Purkinje cell (primary cell): ENCODE data around the gene PLD2. TPM values are rescaled to one million over a fixed set of nuclear protein-coding genes. Genes with fewer than 3 reads are reported as not detected.

Experiments used
- polyA plus RNA-seq: library from polyadenylated mRNA; unstranded; fragments of >200 nt; fragmentation: Nextera tagmentation; gene quantifications from 2 replicates; pipeline ENCODE4 v1.2.1, GENCODE V29; 2014

The PLD2 gene
- polyA plus RNA-seq, result 1.2 and 1.6 TPM in 2 replicates

GRCh38 chr17:4806777-4807604, at the start of gene PLD2:
PLD2 (plus strand) TSS chr17:4807152; CDS start chr17:4807773, 621 bp downstream.

GRCh38 chr17:4771519-4772234, 35.3 kb upstream of the PLD2 start, which contains the start of gene TM4SF5:
TM4SF5 (plus strand) TSS chr17:4771886; CDS start chr17:4771923, 37 bp downstream.

GRCh38 chr17:4786106-4786511, 20.8 kb upstream of the PLD2 start, which contains the start of gene VMO1:
VMO1 (minus strand) TSS chr17:4786364; CDS start chr17:4786352, 12 bp downstream.

GRCh38 chr17:4788807-4789700, 17.9 kb upstream of the PLD2 start, which contains the start of gene GLTPD2:
GLTPD2 (plus strand) TSS chr17:4788964; CDS start chr17:4789012, 48 bp downstream.

DNA sequence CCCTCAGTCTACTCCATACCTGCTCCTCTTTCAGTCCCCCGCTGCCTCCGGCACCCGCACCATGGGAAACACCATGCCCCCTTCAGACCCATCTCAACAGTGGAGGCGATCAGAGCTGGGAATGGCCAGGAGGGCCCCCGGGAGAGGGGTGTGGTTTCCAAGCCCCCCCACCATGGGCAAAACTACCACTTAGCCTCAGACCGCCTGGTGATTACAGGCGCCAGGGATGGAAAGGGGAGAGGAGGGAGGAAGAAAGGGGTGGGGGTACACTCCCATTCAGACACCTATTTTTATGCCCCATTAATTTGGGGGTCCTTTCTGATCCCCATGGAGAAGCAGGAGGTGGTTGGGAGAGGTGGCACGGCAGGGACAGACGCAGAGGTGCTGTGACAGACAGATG, 4.7 kb upstream of the PLD2 start, which contains the start of gene C17orf114:
Gene C17orf114 (minus strand): TSS at position 101 of the 400 bp plus-strand sequence.

GRCh38 chr17:4833178-4833940, 26.4 kb downstream of the PLD2 start, which contains the start of gene MINK1:
MINK1 (plus strand) TSS chr17:4833340; CDS start chr17:4833584, 244 bp downstream.

Other genes with a start within 250 kb of the PLD2 start
- not detected in 2 replicates for gene GGT6, start 246.6 kb upstream of the PLD2 start, polyA plus RNA-seq
- 0.12 TPM in 1 of 2 replicates, not detected in the other for gene SMTNL2, start 222.6 kb upstream of the PLD2 start, polyA plus RNA-seq
- gene ALOX15, start 165.5 kb upstream of the PLD2 start, polyA plus RNA-seq, result not detected in 2 replicates
- 2.6 and 2.9 TPM in 2 replicates for gene PELP1, start 103.0 kb upstream of the PLD2 start, polyA plus RNA-seq
- gene ARRB2, start 96.5 kb upstream of the PLD2 start, polyA plus RNA-seq, result 5.8 and 6.3 TPM in 2 replicates
- 72.1 and 82.0 TPM in 2 replicates for gene MED11, start 75.7 kb upstream of the PLD2 start, polyA plus RNA-seq
- gene ZMYND15, start 67.3 kb upstream of the PLD2 start, polyA plus RNA-seq, result not detected in 2 replicates
- gene CXCL16, start 67.2 kb upstream of the PLD2 start, polyA plus RNA-seq, result 0.25 and 1.1 TPM in 2 replicates
- not detected in 2 replicates for gene TM4SF5, start 35.3 kb upstream of the PLD2 start, polyA plus RNA-seq
- gene VMO1, start 20.8 kb upstream of the PLD2 start, polyA plus RNA-seq, result not detected in 2 replicates
- not detected in 2 replicates for gene GLTPD2, start 18.2 kb upstream of the PLD2 start, polyA plus RNA-seq
- gene PSMB6, start 11.0 kb upstream of the PLD2 start, polyA plus RNA-seq, result 377 and 424 TPM in 2 replicates
- 9.8 and 11.1 TPM in 2 replicates for gene MINK1, start 26.2 kb downstream of the PLD2 start, polyA plus RNA-seq
- gene C17orf107, start 92.4 kb downstream of the PLD2 start, polyA plus RNA-seq, result 0.75 TPM in 1 of 2 replicates, not detected in the other
- gene CHRNE, start 95.9 kb downstream of the PLD2 start, polyA plus RNA-seq, result not detected in 2 replicates
- gene GP1BA, start 125.1 kb downstream of the PLD2 start, polyA plus RNA-seq, result 0.31 and 0.38 TPM in 2 replicates
- 27.6 and 40.9 TPM in 2 replicates for gene SLC25A11, start 132.9 kb downstream of the PLD2 start, polyA plus RNA-seq
- 37.3 and 38.4 TPM in 2 replicates for gene RNF167, start 133.1 kb downstream of the PLD2 start, polyA plus RNA-seq
- 35.7 and 55.5 TPM in 2 replicates for gene PFN1, start 141.4 kb downstream of the PLD2 start, polyA plus RNA-seq
- gene ENO3, start 144.0 kb downstream of the PLD2 start, polyA plus RNA-seq, result 2.1 and 2.4 TPM in 2 replicates
- gene SPAG7, start 160.7 kb downstream of the PLD2 start, polyA plus RNA-seq, result 44.8 and 73.7 TPM in 2 replicates
- 1.0 and 8.4 TPM in 2 replicates for gene CAMTA2, start 180.5 kb downstream of the PLD2 start, polyA plus RNA-seq
- gene INCA1, start 190.4 kb downstream of the PLD2 start, polyA plus RNA-seq, result 2.1 and 2.5 TPM in 2 replicates
- gene KIF1C, start 190.8 kb downstream of the PLD2 start, polyA plus RNA-seq, result 0.38 TPM in 1 of 2 replicates, not detected in the other
- gene SLC52A1, start 228.3 kb downstream of the PLD2 start, polyA plus RNA-seq, result not detected in 2 replicates